HEK293 (cell line): Measurements from ENCODE around the gene CRBN.

Experiments
- CTCF ChIA-PET: fragments of 350-600 bp; formaldehyde crosslinking; extraction: SDS; loops from one replicate; lab custom pipeline; 2021; ENCODE audit warnings: antibody characterized with exemption; lab: Yijun Ruan, JAX
- POLR2A ChIA-PET: fragments of 300-600 bp; formaldehyde crosslinking; extraction: SDS; loops from one replicate; lab custom pipeline; 2020; ENCODE audit warnings: antibody characterized with exemption, inconsistent platforms; lab: Yijun Ruan, JAX
- H3K27ac ChIP-seq: fragments of 200-500 bp; sonication (Bioruptor generic); 2 replicates; pipeline ENCODE4 v1.5.1; 2014; ENCODE audit warnings: low read depth, low read length, control low read depth, inconsistent platforms; ENCODE audit errors: extremely low read depth
- H3K36me3 ChIP-seq, 2 experiments: fragments of 200-500 bp in 1 of 2; sonication (Bioruptor generic) in 1 of 2; 1 replicate in 1 of 2; 2 replicates in 1 of 2; pipeline ENCODE4 v1.5.1; 2014 to 2017; ENCODE audit warnings: inconsistent platforms in 2 of 2, low read length in 2 of 2; ENCODE audit not compliant: control insufficient read depth in 2 of 2, insufficient read depth in 1 of 2
- H3K4me1 ChIP-seq: fragments of 200-500 bp; sonication (Bioruptor generic); 2 replicates; pipeline ENCODE4 v1.5.1; 2014; ENCODE audit warnings: mild to moderate bottlenecking, low read length, inconsistent platforms; ENCODE audit not compliant: control insufficient read depth, insufficient read depth
- H3K4me3 ChIP-seq: 2 replicates; pipeline ENCODE4 v1.5.1; 2011; ENCODE audit warnings: low read depth, mild to moderate bottlenecking, control low read depth, low read length, moderate library complexity
- H3K9me3 ChIP-seq: fragments of 200-500 bp; sonication (Bioruptor generic); 2 replicates; pipeline ENCODE4 v1.5.1; 2014; ENCODE audit warnings: low read depth, low read length, inconsistent platforms; ENCODE audit not compliant: control insufficient read depth, insufficient read depth
- GLIS2 ChIP-seq: fragments of 450-650 bp; formaldehyde crosslinking; IDR thresholded peaks from 2 replicates; pipeline ENCODE4 v1.5.1; 2016; ENCODE audit warnings: missing biosample characterization, missing genetic modification characterization
- KLF7 ChIP-seq: fragments of 450-650 bp; formaldehyde crosslinking; IDR thresholded peaks from 2 replicates; pipeline ENCODE4 v1.5.1; 2016; ENCODE audit warnings: missing biosample characterization, missing genetic modification characterization, borderline replicate concordance
- SP3 ChIP-seq: fragments of 450-650 bp; formaldehyde crosslinking; IDR thresholded peaks from 2 replicates; pipeline ENCODE4 v1.5.1; 2016; ENCODE audit warnings: missing biosample characterization, missing genetic modification characterization
- TCF7L2 ChIP-seq: IDR thresholded peaks from 2 replicates; pipeline ENCODE4 v1.6.1; 2011; ENCODE audit warnings: low read depth, mild to moderate bottlenecking, inconsistent platforms, low read length, moderate library complexity, borderline replicate concordance
- ZBTB48 ChIP-seq: fragments of 450-650 bp; formaldehyde crosslinking; IDR thresholded peaks from 2 replicates; pipeline ENCODE4 v1.5.1; 2016; ENCODE audit warnings: missing biosample characterization, missing genetic modification characterization
- ZNF133 ChIP-seq: fragments of 450-650 bp; formaldehyde crosslinking; IDR thresholded peaks from 2 replicates; pipeline ENCODE4 v1.5.1; 2016; ENCODE audit warnings: missing biosample characterization, missing genetic modification characterization
- ZNF138 ChIP-seq: fragments of 450-650 bp; formaldehyde crosslinking; IDR thresholded peaks from 2 replicates; pipeline ENCODE4 v1.5.1; 2016; ENCODE audit warnings: missing biosample characterization, missing genetic modification characterization, borderline replicate concordance
- ZNF146 ChIP-seq: fragments of 450-650 bp; formaldehyde crosslinking; IDR thresholded peaks from 2 replicates; pipeline ENCODE4 v1.5.1; 2016; ENCODE audit warnings: missing biosample characterization, missing genetic modification characterization
- ZNF2 ChIP-seq: fragments of 450-650 bp; formaldehyde crosslinking; IDR thresholded peaks from 2 replicates; pipeline ENCODE4 v1.5.1; 2016; ENCODE audit warnings: missing biosample characterization, missing genetic modification characterization
- ZNF223 ChIP-seq: fragments of 450-650 bp; formaldehyde crosslinking; IDR thresholded peaks from 2 replicates; pipeline ENCODE4 v1.5.1; 2016; ENCODE audit warnings: missing biosample characterization, missing genetic modification characterization
- ZNF239 ChIP-seq: fragments of 450-650 bp; formaldehyde crosslinking; IDR thresholded peaks from 2 replicates; pipeline ENCODE4 v1.5.1; 2016; ENCODE audit warnings: missing biosample characterization, missing genetic modification characterization
- ZNF311 ChIP-seq: fragments of 450-650 bp; formaldehyde crosslinking; IDR thresholded peaks from 2 replicates; pipeline ENCODE4 v1.5.1; 2017; ENCODE audit warnings: missing biosample characterization, missing genetic modification characterization, borderline replicate concordance
- ZNF426 ChIP-seq: fragments of 450-650 bp; formaldehyde crosslinking; IDR thresholded peaks from 2 replicates; pipeline ENCODE4 v1.5.1; 2017; ENCODE audit warnings: missing biosample characterization, missing genetic modification characterization, mild to moderate bottlenecking, inconsistent platforms, moderate library complexity
- ZNF513 ChIP-seq: fragments of 450-650 bp; IDR thresholded peaks from 2 replicates; pipeline ENCODE4 v1.5.1; 2018; ENCODE audit warnings: missing biosample characterization, missing genetic modification characterization
- ZNF530 ChIP-seq: fragments of 450-650 bp; formaldehyde crosslinking; IDR thresholded peaks from 2 replicates; pipeline ENCODE4 v1.5.1; 2016; ENCODE audit warnings: low read depth, missing biosample characterization, missing genetic modification characterization
- ZNF571 ChIP-seq: fragments of 450-650 bp; formaldehyde crosslinking; IDR thresholded peaks from 2 replicates; pipeline ENCODE4 v1.5.0; 2017; ENCODE audit warnings: missing biosample characterization, missing genetic modification characterization
- ZNF580 ChIP-seq: fragments of 450-650 bp; formaldehyde crosslinking; IDR thresholded peaks from 2 replicates; pipeline ENCODE4 v1.5.1; 2016; ENCODE audit warnings: missing biosample characterization, missing genetic modification characterization
- ZNF585B ChIP-seq: fragments of 450-650 bp; formaldehyde crosslinking; IDR thresholded peaks from 2 replicates; pipeline ENCODE4 v1.5.1; 2016; ENCODE audit warnings: missing biosample characterization, missing genetic modification characterization
- ZNF654 ChIP-seq: fragments of 450-650 bp; formaldehyde crosslinking; IDR thresholded peaks from 2 replicates; pipeline ENCODE4 v1.5.1; 2016; ENCODE audit warnings: low read depth, missing biosample characterization, missing genetic modification characterization
- ZNF660 ChIP-seq: fragments of 450-650 bp; IDR thresholded peaks from 2 replicates; pipeline ENCODE4 v1.5.1; 2018; ENCODE audit warnings: missing biosample characterization, mild to moderate bottlenecking, missing genetic modification characterization
- ZNF701 ChIP-seq: fragments of 450-650 bp; formaldehyde crosslinking; IDR thresholded peaks from 2 replicates; pipeline ENCODE4 v1.5.1; 2016; ENCODE audit warnings: missing biosample characterization, missing genetic modification characterization
- ZNF747 ChIP-seq: fragments of 450-650 bp; formaldehyde crosslinking; IDR thresholded peaks from 2 replicates; pipeline ENCODE4 v1.5.1; 2016; ENCODE audit warnings: missing biosample characterization, missing genetic modification characterization
- ZNF768 ChIP-seq: fragments of 450-650 bp; formaldehyde crosslinking; IDR thresholded peaks from 2 replicates; pipeline ENCODE4 v1.5.1; 2018; ENCODE audit warnings: missing biosample characterization, mild to moderate bottlenecking, missing genetic modification characterization
- ZNF776 ChIP-seq: fragments of 450-650 bp; formaldehyde crosslinking; IDR thresholded peaks from 2 replicates; pipeline ENCODE4 v1.5.0; 2017; ENCODE audit warnings: missing biosample characterization, missing genetic modification characterization, borderline replicate concordance
- ZNF792 ChIP-seq: fragments of 450-650 bp; formaldehyde crosslinking; IDR thresholded peaks from 2 replicates; pipeline ENCODE4 v1.5.1; 2016; ENCODE audit warnings: missing biosample characterization, missing genetic modification characterization
- TF ChIP-seq, protein P1 (sequence below): fragments of 450-650 bp; formaldehyde crosslinking; IDR thresholded peaks from 2 replicates; pipeline ENCODE4 v1.5.1; 2016; ENCODE audit warnings: missing biosample characterization, missing genetic modification characterization
- TF ChIP-seq, protein P2 (sequence below): fragments of 450-650 bp; formaldehyde crosslinking; IDR thresholded peaks from 2 replicates; pipeline ENCODE4 v1.5.1; 2016; ENCODE audit warnings: missing biosample characterization, missing genetic modification characterization

CRBN gene

DNA sequence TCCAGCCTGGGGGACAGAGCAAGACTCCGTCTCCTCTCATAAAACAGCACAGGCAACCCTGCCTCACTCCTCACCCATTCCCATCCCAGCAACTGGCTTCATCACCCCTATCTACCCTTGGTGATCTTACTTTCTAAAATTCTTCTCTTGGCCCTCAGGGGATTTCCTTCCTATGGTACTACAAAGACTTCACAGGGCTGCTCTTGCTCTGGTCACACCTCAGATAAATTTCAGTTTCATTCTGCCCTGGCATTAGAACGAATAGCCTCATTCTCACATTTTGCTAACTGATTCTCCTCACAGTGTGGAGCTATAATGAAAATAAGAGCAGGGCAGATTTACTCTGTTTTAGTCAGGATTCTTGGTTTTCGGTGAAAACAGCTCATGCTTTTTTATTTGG, 22.1 kb upstream of the CRBN start (continued):
- no peak for TF ChIP-seq ZNF513 (tag by site-specific recombination)
- no peak for TF ChIP-seq ZBTB48 (tag by site-specific recombination)
- no peak for TF ChIP-seq SP3 (tag by site-specific recombination)
- TF ChIP-seq ZNF146 (tag by site-specific recombination) = no peak
- no peak for TF ChIP-seq ZNF311 (tag by site-specific recombination)
- TF ChIP-seq GLIS2 (tag by site-specific recombination) = no peak
- TF ChIP-seq KLF7 (tag by site-specific recombination) = no peak
- TF ChIP-seq ZNF138 (tag by site-specific recombination) = no peak

- TF ChIP-seq ZNF654 (tag by site-specific recombination) = peak; percentile 83
- no peak for TF ChIP-seq ZNF585B (tag by site-specific recombination)
- TF ChIP-seq, protein P1, sequence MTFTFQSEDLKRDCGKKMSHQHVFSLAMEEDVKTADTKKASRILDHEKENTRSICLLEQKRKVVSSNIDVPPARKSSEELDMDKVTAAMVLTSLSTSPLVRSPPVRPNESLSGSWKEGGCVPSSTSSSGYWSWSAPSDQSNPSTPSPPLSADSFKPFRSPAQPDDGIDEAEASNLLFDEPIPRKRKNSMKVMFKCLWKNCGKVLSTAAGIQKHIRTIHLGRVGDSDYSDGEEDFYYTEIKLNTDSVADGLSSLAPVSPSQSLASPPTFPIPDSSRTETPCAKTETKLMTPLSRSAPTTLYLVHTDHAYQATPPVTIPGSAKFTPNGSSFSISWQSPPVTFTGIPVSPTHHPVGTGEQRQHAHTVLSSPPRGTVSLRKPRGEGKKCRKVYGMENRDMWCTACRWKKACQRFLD (tag by site-specific recombination) = no peak
- TF ChIP-seq ZNF239 (tag by site-specific recombination) = no peak
- TF ChIP-seq ZNF2 (tag by site-specific recombination) = peak; percentile 89
- no peak for TF ChIP-seq ZNF530
- TF ChIP-seq ZNF660 = 0 out of 2 replicates have a peak, but pooled peaks have one; percentile 23
- TF ChIP-seq TCF7L2 = no peak
- no peak for TF ChIP-seq ZNF571 (tag by site-specific recombination)
- no peak for TF ChIP-seq SP3 (tag by site-specific recombination)
- H3K27ac ChIP-seq = no peak overlapping the region
- H3K36me3 ChIP-seq = no peaks in the 10 kb centered on the region
- ChIA-PET POLR2A (no interaction called here), CTCF (interaction anchor here (0.6 to 4.2 kb wide), 31 partner anchors 9 to 1126 kb away, joined by 3 to 34 read pairs (median 4); no protein-coding TSS in a partner anchor)
- no peak overlapping the region for H3K4me3 ChIP-seq
- H3K4me1 ChIP-seq = no peaks in the 10 kb centered on the region
- no peaks in the 10 kb centered on the region for H3K9me3 ChIP-seq
These were observed 21.2 kb upstream of the CRBN start for GRCh38 chr3:3200632-3201212.

DNA sequence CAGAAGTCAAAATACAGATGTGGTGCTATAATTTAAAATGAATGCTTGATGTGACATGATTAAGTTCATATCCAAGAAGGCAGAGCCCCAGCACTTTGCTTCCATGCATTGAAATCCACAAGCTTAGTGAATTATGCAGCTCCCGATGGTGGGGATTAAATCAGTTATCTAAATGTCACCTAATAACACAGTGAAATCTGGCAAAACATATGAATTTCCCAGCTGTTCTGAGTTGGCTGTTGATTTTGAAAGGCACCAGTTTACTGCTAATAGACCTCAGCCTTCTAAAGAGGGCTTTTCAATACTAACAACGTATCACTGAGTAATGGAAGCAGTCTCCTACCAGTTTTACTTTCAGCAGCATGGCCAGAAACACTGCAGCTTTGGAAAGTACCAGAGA, 19.8 kb upstream of the CRBN start:
- no peak for TF ChIP-seq ZNF580 (tag by site-specific recombination)
- TF ChIP-seq ZNF792 = no peak
- TF ChIP-seq, protein P2, sequence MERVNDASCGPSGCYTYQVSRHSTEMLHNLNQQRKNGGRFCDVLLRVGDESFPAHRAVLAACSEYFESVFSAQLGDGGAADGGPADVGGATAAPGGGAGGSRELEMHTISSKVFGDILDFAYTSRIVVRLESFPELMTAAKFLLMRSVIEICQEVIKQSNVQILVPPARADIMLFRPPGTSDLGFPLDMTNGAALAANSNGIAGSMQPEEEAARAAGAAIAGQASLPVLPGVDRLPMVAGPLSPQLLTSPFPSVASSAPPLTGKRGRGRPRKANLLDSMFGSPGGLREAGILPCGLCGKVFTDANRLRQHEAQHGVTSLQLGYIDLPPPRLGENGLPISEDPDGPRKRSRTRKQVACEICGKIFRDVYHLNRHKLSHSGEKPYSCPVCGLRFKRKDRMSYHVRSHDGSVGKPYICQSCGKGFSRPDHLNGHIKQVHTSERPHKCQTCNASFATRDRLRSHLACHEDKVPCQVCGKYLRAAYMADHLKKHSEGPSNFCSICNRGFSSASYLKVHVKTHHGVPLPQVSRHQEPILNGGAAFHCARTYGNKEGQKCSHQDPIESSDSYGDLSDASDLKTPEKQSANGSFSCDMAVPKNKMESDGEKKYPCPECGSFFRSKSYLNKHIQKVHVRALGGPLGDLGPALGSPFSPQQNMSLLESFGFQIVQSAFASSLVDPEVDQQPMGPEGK (tag by site-specific recombination) = no peak
- no peak for TF ChIP-seq ZNF747
- no peak for TF ChIP-seq ZNF776 (tag by site-specific recombination)
- no peak for TF ChIP-seq ZNF701 (tag by site-specific recombination)
- TF ChIP-seq ZNF768 = no peak
- no peak for TF ChIP-seq ZNF426 (tag by site-specific recombination)
- no peak for TF ChIP-seq ZNF133 (tag by site-specific recombination)
- TF ChIP-seq ZNF223 (tag by site-specific recombination) = no peak
- Histone ChIP-seq H3K4me3 (no peak overlapping the region), H3K36me3 (no peaks in the 10 kb centered on the region), H3K9me3 (no peaks in the 10 kb centered on the region), H3K4me1 (no peaks in the 10 kb centered on the region), H3K27ac (no peak overlapping the region)
- ChIA-PET POLR2A (no interaction called here), CTCF (interaction anchor here (1.2 to 4.2 kb wide), 6 partner anchors 11 to 1091 kb away, joined by 3 to 34 read pairs (median 17); no protein-coding TSS in a partner anchor)
